GM15510 (cell line): Measurements from ENCODE around the gene KRT2.

ENCODE experiments used
- POLR2A ChIP-seq: IDR thresholded peaks from 3 replicates; pipeline ENCODE4 v1.6.1; 2011; ENCODE audit warnings: borderline replicate concordance; ENCODE audit not compliant: insufficient read length; ENCODE audit errors: extremely low read depth

Gene KRT2

GRCh38 chr12:52677126-52677525 lies 25.1 kb upstream of the KRT2 start:
- no peak for TF ChIP-seq POLR2A

- TF ChIP-seq POLR2A: no peak
These were observed 24.2 kb upstream of the KRT2 start for GRCh38 chr12:52676163-52676562.

GRCh38 chr12:52675301-52675701 lies 23.3 kb upstream of the KRT2 start:
- TF ChIP-seq POLR2A: no peak

GRCh38 chr12:52674433-52674775 lies 22.4 kb upstream of the KRT2 start:
- TF ChIP-seq POLR2A: no peak

- no peak for TF ChIP-seq POLR2A
These were observed 21.9 kb upstream of the KRT2 start for GRCh38 chr12:52673713-52674432.

- TF ChIP-seq POLR2A: no peak
These were observed 21.2 kb upstream of the KRT2 start for GRCh38 chr12:52673217-52673616.

- no peak for TF ChIP-seq POLR2A
These were observed 20.4 kb upstream of the KRT2 start for GRCh38 chr12:52672321-52672933.

GRCh38 chr12:52670961-52671360 lies 18.9 kb upstream of the KRT2 start:
- TF ChIP-seq POLR2A: no peak

- no peak for TF ChIP-seq POLR2A
These were observed 18.5 kb upstream of the KRT2 start for GRCh38 chr12:52670506-52670905.

GRCh38 chr12:52669426-52669825 lies 17.4 kb upstream of the KRT2 start:
- no peak for TF ChIP-seq POLR2A

- no peak for TF ChIP-seq POLR2A
These were observed 15.9 kb upstream of the KRT2 start for GRCh38 chr12:52667931-52668330.

- TF ChIP-seq POLR2A: no peak
These were observed 15.5 kb upstream of the KRT2 start for GRCh38 chr12:52667509-52667908.

- no peak for TF ChIP-seq POLR2A
These were observed 14.5 kb upstream of the KRT2 start for GRCh38 chr12:52666471-52666870.

GRCh38 chr12:52663420-52663819 lies 11.4 kb upstream of the KRT2 start:
- TF ChIP-seq POLR2A: no peak

- TF ChIP-seq POLR2A: no peak
These were observed 10.9 kb upstream of the KRT2 start for GRCh38 chr12:52662918-52663229.

GRCh38 chr12:52662093-52662917 lies 10.3 kb upstream of the KRT2 start:
- TF ChIP-seq POLR2A: no peak
